ENCODE measurements around the gene ANGEL2. TPM values are rescaled to one million over a fixed set of nuclear protein-coding genes. Genes with fewer than 3 reads are reported as not detected.

ANGEL2 gene
- total RNA-seq, 1 experiment from 2014 or later, result 27.0 TPM

GRCh38 chr1:212981571-212982328, 33.9 kb downstream of the ANGEL2 start:
- no TSS peak for BruUV-seq (replicated peaks)
- Histone ChIP-seq H3K4me3 (ENCODE audit: low read length) (no peak overlapping the region), H3K4me1 (ENCODE audit: insufficient read depth, low read length) (no peaks in the 10 kb centered on the region), H3K9me3 (ENCODE audit: low read length) (no peaks in the 10 kb centered on the region), H3K27ac (ENCODE audit: low read length) (no peak overlapping the region), H3K9me2 (replicated peaks; ENCODE audit: low read length) (no peaks in the 10 kb centered on the region), H3F3A (ENCODE audit: low read length, unreplicated experiment) (no peaks in the 10 kb centered on the region), H2AFZ (ENCODE audit: low read length) (no peak overlapping the region), H4K20me1 (ENCODE audit: low read length) (no peaks in the 10 kb centered on the region), H3K27me3 (ENCODE audit: low read length) (no peaks in the 10 kb centered on the region), H3K36me3 (ENCODE audit: low read depth, low read length) (no peaks in the 10 kb centered on the region), H3K9ac (ENCODE audit: low read length) (no peak overlapping the region), H3K79me2 (ENCODE audit: low read length) (no peaks in the 10 kb centered on the region), H3K4me2 (ENCODE audit: low read length) (no peak overlapping the region)
- no peak for ATAC-seq
- ChIA-PET POLR2A (ENCODE audit: unreplicated experiment) (no interaction called here), CTCF (no interaction called here)
- TF ChIP-seq EZH2 (IDR thresholded peaks at IDR 0.05; ENCODE audit: low read length, unreplicated experiment) (no peak), EZH2phosphoT487 (IDR thresholded peaks at IDR 0.05; ENCODE audit: borderline replicate concordance, low read length) (no peak)
- TF ChIP-seq, protein P1, sequence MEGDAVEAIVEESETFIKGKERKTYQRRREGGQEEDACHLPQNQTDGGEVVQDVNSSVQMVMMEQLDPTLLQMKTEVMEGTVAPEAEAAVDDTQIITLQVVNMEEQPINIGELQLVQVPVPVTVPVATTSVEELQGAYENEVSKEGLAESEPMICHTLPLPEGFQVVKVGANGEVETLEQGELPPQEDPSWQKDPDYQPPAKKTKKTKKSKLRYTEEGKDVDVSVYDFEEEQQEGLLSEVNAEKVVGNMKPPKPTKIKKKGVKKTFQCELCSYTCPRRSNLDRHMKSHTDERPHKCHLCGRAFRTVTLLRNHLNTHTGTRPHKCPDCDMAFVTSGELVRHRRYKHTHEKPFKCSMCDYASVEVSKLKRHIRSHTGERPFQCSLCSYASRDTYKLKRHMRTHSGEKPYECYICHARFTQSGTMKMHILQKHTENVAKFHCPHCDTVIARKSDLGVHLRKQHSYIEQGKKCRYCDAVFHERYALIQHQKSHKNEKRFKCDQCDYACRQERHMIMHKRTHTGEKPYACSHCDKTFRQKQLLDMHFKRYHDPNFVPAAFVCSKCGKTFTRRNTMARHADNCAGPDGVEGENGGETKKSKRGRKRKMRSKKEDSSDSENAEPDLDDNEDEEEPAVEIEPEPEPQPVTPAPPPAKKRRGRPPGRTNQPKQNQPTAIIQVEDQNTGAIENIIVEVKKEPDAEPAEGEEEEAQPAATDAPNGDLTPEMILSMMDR (conservative IDR thresholded peaks at IDR 0.05; ENCODE audit: low read depth, low read length), result no peak
- no peak for DNase-seq
- intact Hi-C loops (cut with micrococcal nuclease), result no loop called here

- H3K27me3 ChIP-seq (ENCODE audit: low read length), result no peaks in the 10 kb centered on the region
- no peak overlapping the region for H3K27ac ChIP-seq (ENCODE audit: low read length)
- no peaks in the 10 kb centered on the region for H3F3A ChIP-seq (ENCODE audit: low read length, unreplicated experiment)
- no peaks in the 10 kb centered on the region for H3K4me1 ChIP-seq (ENCODE audit: insufficient read depth, low read length)
- TF ChIP-seq, protein P1 (conservative IDR thresholded peaks at IDR 0.05; ENCODE audit: low read depth, low read length), result no peak
- no peak for TF ChIP-seq EZH2 (IDR thresholded peaks at IDR 0.05; ENCODE audit: low read length, unreplicated experiment)
- no peak for TF ChIP-seq EZH2phosphoT487 (IDR thresholded peaks at IDR 0.05; ENCODE audit: borderline replicate concordance, low read length)
- DNase-seq, result no peak
- H3K4me3 ChIP-seq (ENCODE audit: low read length), result no peak overlapping the region
- no peak for ATAC-seq
- H2AFZ ChIP-seq (ENCODE audit: low read length), result no peak overlapping the region
- no peaks in the 10 kb centered on the region for H3K79me2 ChIP-seq (ENCODE audit: low read length)
- no peaks in the 10 kb centered on the region for H3K9me2 ChIP-seq (replicated peaks; ENCODE audit: low read length)
- no TSS peak for BruUV-seq (replicated peaks)
- H3K4me2 ChIP-seq (ENCODE audit: low read length), result no peak overlapping the region
- CTCF ChIA-PET, result no interaction called here
- H4K20me1 ChIP-seq (ENCODE audit: low read length), result no peaks in the 10 kb centered on the region
- H3K36me3 ChIP-seq (ENCODE audit: low read depth, low read length), result no peaks in the 10 kb centered on the region
- intact Hi-C loops (cut with micrococcal nuclease), result no loop called here
- POLR2A ChIA-PET (ENCODE audit: unreplicated experiment), result no interaction called here
- H3K9ac ChIP-seq (ENCODE audit: low read length), result no peak overlapping the region
- no peaks in the 10 kb centered on the region for H3K9me3 ChIP-seq (ENCODE audit: low read length)
These were observed 34.6 kb downstream of the ANGEL2 start for GRCh38 chr1:212981025-212981495.

DNA sequence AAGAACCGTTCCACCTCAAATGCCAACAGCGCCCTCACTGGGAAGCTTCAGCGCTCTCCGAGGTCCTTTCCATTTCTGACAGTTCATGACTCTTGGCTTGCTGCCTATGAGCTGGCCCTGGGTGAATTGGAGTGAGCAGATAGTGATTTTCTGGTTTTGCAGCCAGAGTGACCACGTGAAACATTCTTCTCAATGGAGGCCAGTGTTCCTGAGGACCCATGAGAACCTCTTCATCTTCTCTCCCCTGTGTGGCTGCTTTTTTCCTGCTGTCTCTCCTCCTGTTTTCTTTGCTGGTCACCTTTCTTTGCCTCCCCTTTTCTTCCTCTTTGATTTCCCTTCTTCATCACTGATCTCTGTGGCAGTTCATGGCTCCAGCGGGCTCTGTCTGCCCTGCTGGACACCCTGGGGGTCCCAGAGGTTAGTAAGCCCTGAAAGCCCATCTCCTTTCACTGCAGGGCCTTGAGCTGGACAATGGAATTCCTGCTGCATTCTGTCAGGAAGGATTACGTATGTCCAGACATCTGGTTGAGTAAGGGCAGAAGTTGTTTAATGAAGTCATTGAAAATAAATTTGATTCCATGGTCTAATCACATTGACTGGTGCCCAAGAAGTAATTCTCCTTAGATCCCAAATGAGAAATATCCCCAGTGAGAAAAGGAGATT, 35.4 kb downstream of the ANGEL2 start:
- Histone ChIP-seq H3K9me2 (replicated peaks; ENCODE audit: low read length) (no peaks in the 10 kb centered on the region), H3K4me2 (ENCODE audit: low read length) (no peak overlapping the region), H3K79me2 (ENCODE audit: low read length) (no peaks in the 10 kb centered on the region), H4K20me1 (ENCODE audit: low read length) (no peaks in the 10 kb centered on the region), H3K9ac (ENCODE audit: low read length) (no peak overlapping the region), H2AFZ (ENCODE audit: low read length) (no peak overlapping the region), H3F3A (ENCODE audit: low read length, unreplicated experiment) (no peaks in the 10 kb centered on the region), H3K4me1 (ENCODE audit: insufficient read depth, low read length) (no peaks in the 10 kb centered on the region), H3K9me3 (ENCODE audit: low read length) (no peaks in the 10 kb centered on the region), H3K27me3 (ENCODE audit: low read length) (no peaks in the 10 kb centered on the region), H3K36me3 (ENCODE audit: low read depth, low read length) (no peaks in the 10 kb centered on the region), H3K27ac (ENCODE audit: low read length) (no peak overlapping the region), H3K4me3 (ENCODE audit: low read length) (no peak overlapping the region)
- DNase-seq (no peak), ATAC-seq (no peak)
- TF ChIP-seq EZH2 (IDR thresholded peaks at IDR 0.05; ENCODE audit: low read length, unreplicated experiment), result no peak
- no peak for TF ChIP-seq EZH2phosphoT487 (IDR thresholded peaks at IDR 0.05; ENCODE audit: borderline replicate concordance, low read length)
- TF ChIP-seq, protein P1 (conservative IDR thresholded peaks at IDR 0.05; ENCODE audit: low read depth, low read length), result no peak
- ChIA-PET POLR2A (ENCODE audit: unreplicated experiment) (no interaction called here), CTCF (interaction anchor here (0.6 kb wide), 1 partner anchor 279 kb away, joined by 3 read pairs; no protein-coding TSS in a partner anchor)
- intact Hi-C loops (cut with micrococcal nuclease), result no loop called here
- no TSS peak for BruUV-seq (replicated peaks)
